Endothelial cell of umbilical vein (primary cell): ENCODE data around the gene MTG2. TPM values are rescaled to one million over a fixed set of nuclear protein-coding genes. Genes with fewer than 3 reads are reported as not detected.

ENCODE experiments used
- BruUV-seq: library from RNA; stranded (reverse); fragments of 400-500 nt; replicated peaks from 2 replicates; lab custom pipeline; 2021; lab: Mats Ljungman, UMichigan
- CTCF ChIA-PET: fragments of 300-600, 350-600 bp; sonication (Branson Sonifier 250); formaldehyde crosslinking; loops from one replicate; lab custom pipeline; 2021; ENCODE audit warnings: antibody characterized with exemption, inconsistent platforms; lab: Charles Lee
- POLR2A ChIA-PET: fragments of 300-600, 350-600 bp; sonication (Branson Sonifier 250); formaldehyde crosslinking; loops from one replicate; lab custom pipeline; 2021; ENCODE audit warnings: antibody characterized with exemption, inconsistent platforms; lab: Charles Lee
- DNase-seq: peaks from one replicate; pipeline ENCODE4 v3.0.0-alpha.2; 2011; ENCODE audit warnings: low read depth, low spot score
- FAIRE-seq: peaks from 2 replicates; lab custom pipeline; 2011; peaks lifted over from hg19 to GRCh38; lab: Jason Lieb, UNC
- H2AFZ ChIP-seq: 2 replicates; pipeline ENCODE4 v1.6.0; 2012; ENCODE audit warnings: low read depth, low read length, control low read depth, inconsistent platforms
- H3K27ac ChIP-seq: 2 replicates; pipeline ENCODE4 v1.5.1; 2011; ENCODE audit warnings: low read depth, mild to moderate bottlenecking, control low read depth, low read length, moderate library complexity; ENCODE audit not compliant: insufficient read depth
- H3K27me3 ChIP-seq, 2 experiments: 2 replicates each; pipeline versions ENCODE4 v1.6.0 to v1.6.1; 2011; ENCODE audit warnings: low read length in 2 of 2, mixed read lengths in 1 of 2; ENCODE audit not compliant: control insufficient read depth in 2 of 2, insufficient read depth in 2 of 2
- H3K36me3 ChIP-seq, 2 experiments: 2 replicates in 1 of 2; 3 replicates in 1 of 2; pipeline ENCODE4 v1.5.1; 2011; ENCODE audit warnings: low read length in 2 of 2, mild to moderate bottlenecking in 1 of 2, moderate library complexity in 1 of 2; ENCODE audit not compliant: control insufficient read depth in 2 of 2, insufficient read depth in 2 of 2; ENCODE audit errors: extremely low read depth in 1 of 2
- H3K4me1 ChIP-seq: 3 replicates; pipeline ENCODE4 v1.5.1; 2011; ENCODE audit warnings: mild to moderate bottlenecking, low read length; ENCODE audit not compliant: control insufficient read depth, insufficient read depth; ENCODE audit errors: extremely low read depth
- H3K4me2 ChIP-seq: 2 replicates; pipeline ENCODE4 v1.6.1; 2011; ENCODE audit warnings: low read length, control low read depth, mixed read lengths; ENCODE audit not compliant: insufficient read depth
- H3K4me3 ChIP-seq, 3 experiments: fragments of 200-600 bp in 1 of 3; sonication (generic), shearing (Covaris generic) in 1 of 3; replicated peaks in 1 of 3; 2 replicates each; pipeline ENCODE4 v1.5.1; 2011 to 2016; ENCODE audit warnings: control low read depth in 3 of 3, low read length in 3 of 3, mild to moderate bottlenecking in 2 of 3, inconsistent platforms in 1 of 3, low read depth in 1 of 3, moderate library complexity in 1 of 3; ENCODE audit not compliant: insufficient read depth in 1 of 3
- H3K79me2 ChIP-seq: 2 replicates; pipeline ENCODE4 v1.6.0; 2012; ENCODE audit warnings: low read length, inconsistent platforms; ENCODE audit not compliant: control insufficient read depth, insufficient read depth
- H3K9ac ChIP-seq: replicated peaks from 2 replicates; pipeline ENCODE3; 2011; ENCODE audit warnings: low read length, control low read depth; ENCODE audit not compliant: insufficient read depth; ENCODE audit errors: extremely low read depth
- H3K9me1 ChIP-seq: replicated peaks from 3 replicates; pipeline ENCODE4 v1.6.0; 2011; ENCODE audit warnings: mild to moderate bottlenecking, low read length; ENCODE audit not compliant: control insufficient read depth, insufficient read depth; ENCODE audit errors: extremely low read depth
- H3K9me3 ChIP-seq: replicated peaks from 2 replicates; pipeline ENCODE4 v1.5.1; 2012; ENCODE audit warnings: low read length, inconsistent platforms; ENCODE audit not compliant: control insufficient read depth, insufficient read depth
- H4K20me1 ChIP-seq: replicated peaks from 2 replicates; pipeline ENCODE3; 2011; ENCODE audit warnings: mild to moderate bottlenecking, low read length; ENCODE audit not compliant: control insufficient read depth, insufficient read depth; ENCODE audit errors: extremely low read depth
- EZH2 ChIP-seq: IDR thresholded peaks from 2 replicates; pipeline ENCODE4 v1.6.1; 2012; ENCODE audit warnings: borderline replicate concordance, low read depth, mild to moderate bottlenecking, moderate library complexity, low read length, inconsistent platforms; ENCODE audit not compliant: severe bottlenecking
- FOS ChIP-seq: IDR thresholded peaks from 2 replicates; pipeline ENCODE4 v1.6.1; 2011; ENCODE audit warnings: mild to moderate bottlenecking, low read length, moderate library complexity, borderline replicate concordance; ENCODE audit not compliant: insufficient read depth
- GATA2 ChIP-seq: IDR thresholded peaks from 2 replicates; pipeline ENCODE4 v1.7.0; 2011; ENCODE audit warnings: low read depth, mild to moderate bottlenecking, moderate library complexity, mixed read lengths, low read length; ENCODE audit not compliant: insufficient read length, insufficient read depth
- JUN ChIP-seq: IDR thresholded peaks from 2 replicates; pipeline ENCODE4 v1.6.1; 2011; ENCODE audit warnings: borderline replicate concordance, low read depth; ENCODE audit not compliant: insufficient read length, insufficient read depth
- MYC ChIP-seq: IDR thresholded peaks from one replicate; pipeline ENCODE4 v1.6.1; 2011; ENCODE audit warnings: mild to moderate bottlenecking, low read depth, low read length
- POLR2A ChIP-seq: IDR thresholded peaks from 2 replicates; pipeline ENCODE4 v1.6.1; 2012; ENCODE audit warnings: low read depth, mild to moderate bottlenecking, control low read depth, low read length
- POLR2AphosphoS5 ChIP-seq: IDR thresholded peaks from 2 replicates; pipeline ENCODE4 v1.6.1; 2012; ENCODE audit warnings: low read depth, mild to moderate bottlenecking, control low read depth, low read length, moderate library complexity; ENCODE audit not compliant: insufficient read depth
- dilution Hi-C: fragments of 300-500 bp; cut with MboI; formaldehyde crosslinking; loops from one replicate; pipeline ENCODE4 v1.15.0; 2019; ENCODE audit warnings: low sequenced_read_pairs; ENCODE audit not compliant: extremely low pct_ligation_motif_present
- intact Hi-C: fragments of 100-400 bp; cut with micrococcal nuclease; formaldehyde crosslinking; loops from one replicate; pipeline ENCODE4 v1.10.0; 2022
- polyA plus RNA-seq, 4 experiments: library from polyadenylated mRNA; depleted of rRNA in 3 of 4; stranded (reverse) in 3 of 4; unstranded in 1 of 4; fragments of >200 nt; gene quantifications; 2 replicates each; pipeline versions ENCODE4 v1.2.1 to v1.2.3, GENCODE V29; 2011 to 2012; ENCODE audit warnings: missing spikeins in 1 of 4
- total RNA-seq: library from RNA; stranded (reverse); gene quantifications from 2 replicates; pipeline ENCODE4 v1.2.3, GENCODE V29; 2021
- TF ChIP-seq, protein P1 (sequence below): IDR thresholded peaks from 2 replicates; pipeline ENCODE4 v1.6.1; 2011; ENCODE audit not compliant: insufficient read depth, insufficient read length
- TF ChIP-seq, protein P2 (sequence below), 2 donors: IDR thresholded peaks; 1 replicate in 1 of 2; 2 replicates in 1 of 2; pipeline ENCODE4 v1.5.1; 2011; ENCODE audit warnings: low read length in 2 of 2, mild to moderate bottlenecking in 2 of 2, moderate library complexity in 2 of 2, control low read depth in 1 of 2, inconsistent platforms in 1 of 2, low read depth in 1 of 2; ENCODE audit not compliant: insufficient read depth in 1 of 2; ENCODE audit errors: extremely low read depth in 1 of 2

The MTG2 gene
- total and polyA plus RNA-seq, 2 donors (not counting 3 experiments of a cell fraction or from before 2014, with no cell fraction given): 19.9 to 31.6 TPM

GRCh38 chr20:62203378-62204030 lies 20.7 kb downstream of the MTG2 start:
- Histone ChIP-seq H3K4me2 (peak overlapping the region; percentile 7), H3K4me1 (peaks cover 9% of the 10 kb centered on the region), H4K20me1 (no peaks in the 10 kb centered on the region), H3K36me3 (peaks cover 0 to 18% of the 10 kb centered on the region in 2 experiments), H3K9ac (no peak overlapping the region), H3K9me1 (no peaks in the 10 kb centered on the region), H3K79me2 (no peaks in the 10 kb centered on the region), H2AFZ (no peak overlapping the region), H3K27me3 (no peaks in the 10 kb centered on the region), H3K4me3 (no peak overlapping the region), H3K27ac (no peak overlapping the region), H3K9me3 (no peaks in the 10 kb centered on the region)
- CTCF ChIA-PET: no interaction called here
- dilution Hi-C loops (no loop called here), intact Hi-C loops (loop anchor here (5.0 kb wide), 1 partner anchor 84 kb away; no protein-coding TSS in a partner anchor)
- DNase-seq (peak; percentile 52), FAIRE-seq (peak; percentile 76)
- TF ChIP-seq FOS: no peak
- no peak for TF ChIP-seq JUN
- TF ChIP-seq POLR2A: no peak
- no peak for TF ChIP-seq MYC
- TF ChIP-seq, protein P1, sequence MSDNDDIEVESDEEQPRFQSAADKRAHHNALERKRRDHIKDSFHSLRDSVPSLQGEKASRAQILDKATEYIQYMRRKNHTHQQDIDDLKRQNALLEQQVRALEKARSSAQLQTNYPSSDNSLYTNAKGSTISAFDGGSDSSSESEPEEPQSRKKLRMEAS: no peak
- TF ChIP-seq, protein P2, sequence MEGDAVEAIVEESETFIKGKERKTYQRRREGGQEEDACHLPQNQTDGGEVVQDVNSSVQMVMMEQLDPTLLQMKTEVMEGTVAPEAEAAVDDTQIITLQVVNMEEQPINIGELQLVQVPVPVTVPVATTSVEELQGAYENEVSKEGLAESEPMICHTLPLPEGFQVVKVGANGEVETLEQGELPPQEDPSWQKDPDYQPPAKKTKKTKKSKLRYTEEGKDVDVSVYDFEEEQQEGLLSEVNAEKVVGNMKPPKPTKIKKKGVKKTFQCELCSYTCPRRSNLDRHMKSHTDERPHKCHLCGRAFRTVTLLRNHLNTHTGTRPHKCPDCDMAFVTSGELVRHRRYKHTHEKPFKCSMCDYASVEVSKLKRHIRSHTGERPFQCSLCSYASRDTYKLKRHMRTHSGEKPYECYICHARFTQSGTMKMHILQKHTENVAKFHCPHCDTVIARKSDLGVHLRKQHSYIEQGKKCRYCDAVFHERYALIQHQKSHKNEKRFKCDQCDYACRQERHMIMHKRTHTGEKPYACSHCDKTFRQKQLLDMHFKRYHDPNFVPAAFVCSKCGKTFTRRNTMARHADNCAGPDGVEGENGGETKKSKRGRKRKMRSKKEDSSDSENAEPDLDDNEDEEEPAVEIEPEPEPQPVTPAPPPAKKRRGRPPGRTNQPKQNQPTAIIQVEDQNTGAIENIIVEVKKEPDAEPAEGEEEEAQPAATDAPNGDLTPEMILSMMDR (IDR thresholded peaks at IDR 0.05; ENCODE audit: extremely low read depth in 1 of 2, insufficient read depth in 1 of 2, low read depth in 1 of 2, low read length in 2 of 2): no peak
- no peak for TF ChIP-seq EZH2
- TF ChIP-seq GATA2: no peak
- TF ChIP-seq POLR2AphosphoS5: no peak
- BruUV-seq: no TSS peak
- POLR2A ChIA-PET: interaction anchor here (0.6 kb wide), 1 partner anchor 27 kb away, joined by 3 read pairs; no protein-coding TSS in a partner anchor
